T-helper 1 cell (primary cell): ENCODE measurements around the gene IFI27L2.

Source experiments
- DNase-seq, 5 donors: peaks; one replicate each; pipeline ENCODE4 v3.0.0-alpha.2; 2012 to 2020

The IFI27L2 gene

GRCh38 chr14:94098326-94098992 lies 30.9 kb downstream of the IFI27L2 start:
- DNase-seq = no peak

GRCh38 chr14:94097091-94097490 lies 32.3 kb downstream of the IFI27L2 start:
- DNase-seq = no peak

- DNase-seq = no peak
These were observed 36.0 kb downstream of the IFI27L2 start for GRCh38 chr14:94093418-94093817.

DNA sequence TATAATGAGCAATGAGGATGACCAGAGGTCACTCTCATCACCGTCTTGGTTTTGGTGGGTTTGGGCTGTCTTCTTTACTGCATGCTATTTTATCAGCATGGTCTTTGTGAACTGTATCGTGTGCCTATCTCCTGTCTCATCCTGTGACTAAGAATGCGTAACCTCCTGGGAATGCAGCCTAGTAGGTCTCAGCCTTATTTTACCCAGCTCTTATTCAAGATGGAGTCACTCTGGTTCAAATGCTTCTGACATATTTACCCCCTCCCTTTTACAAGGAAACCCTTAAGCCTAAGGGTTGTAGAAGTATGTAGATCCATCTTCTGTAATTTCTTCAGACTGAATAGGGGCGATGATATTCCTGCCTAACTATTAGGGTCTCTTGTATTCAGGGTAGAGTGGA lies 39.9 kb downstream of the IFI27L2 start:
- no peak for DNase-seq

DNA sequence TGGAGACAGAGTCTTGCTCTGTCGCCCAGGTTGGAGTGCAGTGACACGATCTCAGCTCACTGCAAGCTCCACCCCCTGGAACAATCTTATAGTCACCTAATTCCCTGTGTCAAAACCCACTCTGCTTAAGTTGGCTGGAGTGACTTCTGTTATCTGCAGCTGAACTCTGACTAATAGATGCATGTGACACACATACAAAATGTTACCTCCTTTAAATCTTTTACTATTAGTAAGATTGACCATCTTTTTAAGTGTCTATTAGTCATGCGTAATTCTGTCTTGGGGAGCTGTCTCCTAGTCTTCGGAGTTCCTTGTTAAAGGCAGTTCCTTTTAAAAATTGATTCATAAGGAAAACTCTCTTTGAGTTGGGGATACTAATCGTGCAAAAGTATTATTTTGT lies 40.9 kb downstream of the IFI27L2 start:
- no peak for DNase-seq

GRCh38 chr14:94087891-94088290 lies 41.5 kb downstream of the IFI27L2 start:
- no peak for DNase-seq

GRCh38 chr14:94081386-94081820 lies 48.0 kb downstream of the IFI27L2 start:
- DNase-seq = no peak

GRCh38 chr14:94080621-94081385 lies 48.6 kb downstream of the IFI27L2 start, which contains the start of the genes DDX24 and IFI27L1:
DDX24 (minus strand) TSS chr14:94081202; CDS start chr14:94079742, 1,460 bp downstream.
IFI27L1 (plus strand) TSS chr14:94081310; CDS start chr14:94096938, 15,628 bp downstream.
- DNase-seq = peak; percentile 93 to 98 (median 96)

- no peak for DNase-seq
These were observed 49.3 kb downstream of the IFI27L2 start for GRCh38 chr14:94079891-94080620.

DNA sequence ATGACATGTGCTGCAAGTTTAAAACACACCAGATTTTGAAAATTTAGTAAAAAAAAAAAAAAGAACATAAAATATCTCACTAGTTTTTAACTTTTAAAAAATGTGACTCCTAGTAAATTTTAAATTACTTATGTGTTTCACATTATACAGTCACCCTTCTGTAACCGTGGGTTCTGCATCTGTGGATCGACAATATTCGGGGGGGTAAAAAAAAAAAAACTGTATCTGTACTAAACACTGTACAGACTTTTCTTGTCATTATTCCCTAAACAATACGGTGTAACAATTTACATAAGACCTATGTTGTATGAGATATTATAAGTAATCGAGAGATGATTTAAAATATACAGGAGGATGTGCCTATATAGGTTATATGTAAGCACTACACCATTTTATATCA lies 51.6 kb downstream of the IFI27L2 start:
- no peak for DNase-seq
